Measurements from ENCODE around the gene FOXN3. TPM values are rescaled to one million over a fixed set of nuclear protein-coding genes. Genes with fewer than 3 reads are reported as not detected.

Gene FOXN3, protein sequence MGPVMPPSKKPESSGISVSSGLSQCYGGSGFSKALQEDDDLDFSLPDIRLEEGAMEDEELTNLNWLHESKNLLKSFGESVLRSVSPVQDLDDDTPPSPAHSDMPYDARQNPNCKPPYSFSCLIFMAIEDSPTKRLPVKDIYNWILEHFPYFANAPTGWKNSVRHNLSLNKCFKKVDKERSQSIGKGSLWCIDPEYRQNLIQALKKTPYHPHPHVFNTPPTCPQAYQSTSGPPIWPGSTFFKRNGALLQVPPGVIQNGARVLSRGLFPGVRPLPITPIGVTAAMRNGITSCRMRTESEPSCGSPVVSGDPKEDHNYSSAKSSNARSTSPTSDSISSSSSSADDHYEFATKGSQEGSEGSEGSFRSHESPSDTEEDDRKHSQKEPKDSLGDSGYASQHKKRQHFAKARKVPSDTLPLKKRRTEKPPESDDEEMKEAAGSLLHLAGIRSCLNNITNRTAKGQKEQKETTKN
- total RNA-seq = 17.6 and 26.8 TPM in 2 replicates

DNA sequence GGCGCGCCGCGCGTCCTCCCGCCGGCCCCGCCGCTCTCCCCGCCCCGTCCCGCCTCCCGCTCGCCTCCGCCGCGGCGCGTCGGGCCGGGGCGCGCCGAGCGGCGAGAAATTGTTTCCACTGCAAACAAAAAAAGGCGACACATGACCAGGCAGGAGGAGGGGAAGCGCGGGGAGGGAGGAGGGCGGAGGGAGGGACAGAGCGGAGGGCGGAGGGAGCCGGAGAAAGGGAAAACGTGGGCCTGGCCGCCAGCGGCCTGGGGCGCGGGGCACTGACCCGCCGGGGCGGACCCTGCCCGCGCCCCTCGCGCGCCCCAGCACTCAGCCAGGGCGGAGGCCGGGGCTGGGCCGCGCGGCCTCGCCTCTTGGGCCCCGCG, at the start of gene FOXN3:
Gene FOXN3 (minus strand): TSS at position 143 of the 374 bp plus-strand sequence. CDS start 4,757 bp downstream, outside the sequence.

